NB4 (cell line): ENCODE measurements around the gene PLCH2.

Experiments
- MYC ChIP-seq: IDR thresholded peaks from 2 replicates; pipeline ENCODE4 v1.6.1; 2011; ENCODE audit warnings: low read depth, low read length
- POLR2A ChIP-seq: IDR thresholded peaks from 2 replicates; pipeline ENCODE4 v1.6.1; 2011; ENCODE audit warnings: mild to moderate bottlenecking; ENCODE audit not compliant: insufficient read length; ENCODE audit errors: extremely low read depth
- TF ChIP-seq, protein P1 (sequence below): IDR thresholded peaks from one replicate; pipeline ENCODE4 v1.5.1; 2012; ENCODE audit warnings: low read depth, low read length

DNA sequence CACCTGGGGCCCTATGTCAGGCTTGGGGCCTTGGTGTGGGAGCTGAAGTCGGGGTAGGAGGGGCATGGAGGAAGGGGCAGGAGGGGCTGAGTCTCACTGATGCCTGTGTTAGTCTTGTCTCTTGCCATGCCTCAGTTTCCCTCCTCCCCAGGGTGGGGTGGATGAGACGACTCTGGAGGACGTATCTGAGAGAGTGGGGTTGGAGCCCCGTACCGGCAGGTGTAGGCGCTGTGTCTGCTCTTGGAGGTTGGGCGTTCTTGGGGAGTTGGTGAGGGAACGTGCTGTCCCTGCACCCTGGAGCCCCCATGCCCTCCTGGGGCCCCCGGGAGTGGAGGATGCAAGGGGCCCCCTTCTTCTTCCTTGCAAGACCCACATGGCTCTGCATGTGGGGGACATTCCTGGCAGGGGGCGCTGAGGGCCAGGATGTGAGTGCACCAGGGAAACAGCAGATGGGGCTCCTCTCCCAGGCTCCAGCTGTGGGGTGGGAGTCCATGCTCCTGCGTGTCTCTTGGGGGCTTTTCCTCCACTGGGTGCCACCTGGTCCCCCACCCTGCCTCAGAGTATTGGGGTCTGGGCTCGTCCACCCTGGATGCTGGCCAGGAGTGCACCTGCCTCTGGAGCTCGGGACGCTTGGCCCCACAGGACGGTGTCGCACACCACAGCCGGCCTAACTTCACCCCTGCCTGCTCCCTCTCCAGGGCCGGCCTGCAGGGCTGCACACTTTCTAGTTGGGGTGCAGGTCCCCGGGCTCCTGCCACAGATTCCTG lies 78.7 kb downstream of the PLCH2 start:
- TF ChIP-seq, protein P1, sequence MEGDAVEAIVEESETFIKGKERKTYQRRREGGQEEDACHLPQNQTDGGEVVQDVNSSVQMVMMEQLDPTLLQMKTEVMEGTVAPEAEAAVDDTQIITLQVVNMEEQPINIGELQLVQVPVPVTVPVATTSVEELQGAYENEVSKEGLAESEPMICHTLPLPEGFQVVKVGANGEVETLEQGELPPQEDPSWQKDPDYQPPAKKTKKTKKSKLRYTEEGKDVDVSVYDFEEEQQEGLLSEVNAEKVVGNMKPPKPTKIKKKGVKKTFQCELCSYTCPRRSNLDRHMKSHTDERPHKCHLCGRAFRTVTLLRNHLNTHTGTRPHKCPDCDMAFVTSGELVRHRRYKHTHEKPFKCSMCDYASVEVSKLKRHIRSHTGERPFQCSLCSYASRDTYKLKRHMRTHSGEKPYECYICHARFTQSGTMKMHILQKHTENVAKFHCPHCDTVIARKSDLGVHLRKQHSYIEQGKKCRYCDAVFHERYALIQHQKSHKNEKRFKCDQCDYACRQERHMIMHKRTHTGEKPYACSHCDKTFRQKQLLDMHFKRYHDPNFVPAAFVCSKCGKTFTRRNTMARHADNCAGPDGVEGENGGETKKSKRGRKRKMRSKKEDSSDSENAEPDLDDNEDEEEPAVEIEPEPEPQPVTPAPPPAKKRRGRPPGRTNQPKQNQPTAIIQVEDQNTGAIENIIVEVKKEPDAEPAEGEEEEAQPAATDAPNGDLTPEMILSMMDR: peak; percentile 59
- TF ChIP-seq POLR2A (no peak), MYC (peak; percentile 39; the same call in 1 of the 2 replicates)
